K562 (cell line): ENCODE results near the gene TMEM167A. TPM values are rescaled to one million over a fixed set of nuclear protein-coding genes. Genes with fewer than 3 reads are reported as not detected.

ENCODE experiments used
- ATAC-seq: fragments of 200-7000 bp; cut with Tn5 transposase; 3 replicates; pipeline ENCODE4 v1.9.1; 2020; ENCODE audit warnings: moderate library complexity
- BruUV-seq: library from RNA; stranded (reverse); fragments of 400-500 nt; replicated peaks from 2 replicates; lab custom pipeline; 2021; lab: Mats Ljungman, UMichigan
- CTCF ChIA-PET: fragments of 300-600 bp; formaldehyde crosslinking; extraction: SDS; loops from one replicate; lab custom pipeline; 2021; ENCODE audit warnings: low intra/inter-chr PET ratio; lab: Yijun Ruan, JAX
- POLR2A ChIA-PET: fragments of 300-600, 350-650 bp; sonication (Branson Sonifier 250); formaldehyde crosslinking; extraction: SDS; loops from one replicate; lab custom pipeline; 2021; ENCODE audit warnings: antibody characterized with exemption, inconsistent platforms; lab: Yijun Ruan, JAX
- DNase-seq, 4 experiments: peaks; one replicate each; pipeline versions ENCODE4 v3.0.0 to v3.0.0-alpha.2; 2011 to 2018; ENCODE audit warnings: low spot score in 3 of 4, mixed read lengths in 3 of 4; ENCODE audit errors: extremely low read depth in 1 of 4
- FAIRE-seq: peaks from 2 replicates; lab custom pipeline; 2011; peaks lifted over from hg19 to GRCh38; lab: Jason Lieb, UNC
- H2AFZ ChIP-seq: 2 replicates; pipeline ENCODE4 v1.6.0; 2011; ENCODE audit warnings: low read depth, low read length, control low read depth, inconsistent platforms
- H3K27ac ChIP-seq: fragments of 200-600 bp; 3 replicates; pipeline ENCODE4 v1.8.0; 2011; ENCODE audit warnings: low read depth, mild to moderate bottlenecking, control low read depth, inconsistent platforms, low read length, moderate library complexity, mixed read lengths; ENCODE audit errors: extremely low read depth
- H3K27me3 ChIP-seq, 2 experiments: fragments of 300-600 bp in 1 of 2; 2 replicates in 1 of 2; 3 replicates in 1 of 2; pipeline versions ENCODE4 v1.6.0 to v1.8.0; 2011; ENCODE audit warnings: inconsistent platforms in 2 of 2, low read length in 2 of 2, mild to moderate bottlenecking in 1 of 2, mixed read lengths in 1 of 2, moderate library complexity in 1 of 2; ENCODE audit not compliant: control insufficient read depth in 2 of 2, insufficient read depth in 2 of 2
- H3K36me3 ChIP-seq: fragments of 300-600 bp; 3 replicates; pipeline ENCODE4 v1.8.0; 2011; ENCODE audit warnings: mild to moderate bottlenecking, low read length, inconsistent platforms; ENCODE audit not compliant: control insufficient read depth, insufficient read depth
- H3K4me1 ChIP-seq, 2 experiments: fragments of 200-600 bp in 1 of 2; replicated peaks in 1 of 2; 2 replicates in 1 of 2; 3 replicates in 1 of 2; pipeline versions ENCODE4 v1.5.1 to v1.8.0; 2011; ENCODE audit warnings: inconsistent platforms in 2 of 2, low read length in 2 of 2, mild to moderate bottlenecking in 1 of 2, mixed read lengths in 1 of 2, moderate library complexity in 1 of 2; ENCODE audit not compliant: control insufficient read depth in 2 of 2, insufficient read depth in 2 of 2
- H3K4me2 ChIP-seq: 2 replicates; pipeline ENCODE4 v1.6.1; 2011; ENCODE audit warnings: low read length, control low read depth, inconsistent platforms, mixed read lengths; ENCODE audit not compliant: insufficient read depth
- H3K4me3 ChIP-seq: fragments of 200-600 bp; sonication (generic), shearing (Covaris generic); 2 replicates; pipeline ENCODE4 v1.5.1; 2016; ENCODE audit warnings: control low read depth, inconsistent platforms
- H3K79me2 ChIP-seq: fragments of 200-600 bp; 3 replicates; pipeline ENCODE4 v1.8.0; 2011; ENCODE audit warnings: low read length, inconsistent platforms; ENCODE audit not compliant: control insufficient read depth, insufficient read depth
- H3K9ac ChIP-seq, 2 experiments: 2 replicates each; pipeline versions ENCODE4 v1.6.0 to v1.6.1; 2011; ENCODE audit warnings: low read depth in 2 of 2, low read length in 2 of 2, control low read depth in 1 of 2, inconsistent platforms in 1 of 2, mild to moderate bottlenecking in 1 of 2, mixed read lengths in 1 of 2; ENCODE audit not compliant: insufficient read depth in 1 of 2
- H3K9me1 ChIP-seq: one replicate; pipeline ENCODE4 v1.6.0; 2011; ENCODE audit warnings: inconsistent platforms, mild to moderate bottlenecking, low read length, moderate library complexity; ENCODE audit not compliant: control insufficient read depth, insufficient read depth
- H3K9me3 ChIP-seq: replicated peaks from 2 replicates; pipeline ENCODE4 v1.5.1; 2011; ENCODE audit warnings: low read depth, low read length, inconsistent platforms; ENCODE audit not compliant: control insufficient read depth, insufficient read depth
- H4K20me1 ChIP-seq: replicated peaks from 2 replicates; pipeline ENCODE4 v1.6.1; 2011; ENCODE audit warnings: low read length, inconsistent platforms, mixed read lengths; ENCODE audit not compliant: control insufficient read depth, insufficient read depth
- FUS ChIP-seq: fragments of 200-400 bp; formaldehyde crosslinking; optimal IDR thresholded peaks from 2 replicates; pipeline ENCODE3; 2017; ENCODE audit warnings: low read depth, low read length
- KDM2B ChIP-seq: fragments of 250-450 bp; sonication (Bioruptor Pico); IDR thresholded peaks from 2 replicates; pipeline ENCODE4 v1.8.0; 2021; ENCODE audit warnings: mild to moderate bottlenecking, moderate library complexity
- MEF2D ChIP-seq: conservative IDR thresholded peaks from 2 replicates; pipeline ENCODE4 v1.6.1; 2016; ENCODE audit warnings: low read depth, missing genetic modification characterization, missing compliant biosample characterization
- MNT ChIP-seq, 2 experiments: fragments of 450-650 bp; conservative IDR thresholded peaks; 2 replicates each; pipeline ENCODE4 v1.6.1; 2017; ENCODE audit warnings: mild to moderate bottlenecking in 2 of 2, moderate library complexity in 2 of 2
- RB1 ChIP-seq: fragments of 450-650 bp; IDR thresholded peaks from 2 replicates; pipeline ENCODE4 v1.6.1; 2017; ENCODE audit warnings: low read depth, mild to moderate bottlenecking
- TFE3 ChIP-seq: fragments of 450-650 bp; formaldehyde crosslinking; IDR thresholded peaks from 2 replicates; pipeline ENCODE4 v1.4.0; 2020; ENCODE audit warnings: mild to moderate bottlenecking, mixed read lengths
- ZBTB49 ChIP-seq: sonication (generic); formaldehyde crosslinking; IDR thresholded peaks from 2 replicates; pipeline ENCODE4 v1.8.0; 2022; ENCODE audit warnings: missing genetic modification reagents, mild to moderate bottlenecking, borderline replicate concordance
- ZNF507 ChIP-seq: conservative IDR thresholded peaks from 2 replicates; pipeline ENCODE4 v1.6.1; 2017; ENCODE audit warnings: missing genetic modification characterization, missing compliant biosample characterization
- in situ Hi-C: fragments of 300-500 bp; cut with MboI; formaldehyde crosslinking; loops from 4 replicates; pipeline ENCODE4 v1.15.0; 2018; ENCODE audit warnings: inconsistent platforms, mixed read lengths
- intact Hi-C: fragments of 100-400 bp; cut with micrococcal nuclease; formaldehyde crosslinking; loops from 2 replicates; pipeline ENCODE4 v1.14.2; 2022
- polyA plus RNA-seq, 8 experiments: library from polyadenylated mRNA; depleted of rRNA in 4 of 8; stranded (reverse) in 5 of 8; unstranded in 3 of 8; fragments of >200 nt; fragmentation: Nextera tagmentation in 2 of 8; fragmentation: Illumina TruSeq in 1 of 8; extraction: Ambion mirVana in 2 of 8; extraction: Trizol in 1 of 8; gene quantifications; 2 replicates each; pipeline versions ENCODE4 v1.2.1 to v1.2.3, GENCODE V29; 2011 to 2014; ENCODE audit warnings: inconsistent platforms in 1 of 8, missing spikeins in 1 of 8
- total RNA-seq, 7 experiments: library from RNA; depleted of rRNA in 6 of 7; stranded (reverse); fragments of >200 nt in 6 of 7; fragmentation: Illumina TruSeq in 2 of 7; extraction: Trizol in 2 of 7; gene quantifications; 2 replicates each; pipeline versions ENCODE4 v1.2.1 to v1.2.3, GENCODE V29; 2011 to 2021; ENCODE audit warnings: low replicate concordance in 1 of 7

TMEM167A gene
- total and polyA plus RNA-seq, 9 of the 15 experiments (the other 6 are each of a cell fraction or from before 2014, with no cell fraction given) = 35.3 to 458 (median 110) TPM

- no peaks in the 10 kb centered on the region for H3K9me1 ChIP-seq
- no peaks in the 10 kb centered on the region for H4K20me1 ChIP-seq
- H3K4me3 ChIP-seq = no peak overlapping the region
- DNase-seq = no peak
- no peaks in the 10 kb centered on the region for H3K79me2 ChIP-seq
- H2AFZ ChIP-seq = no peak overlapping the region
- no peak overlapping the region for H3K9ac ChIP-seq
- in situ Hi-C loops = no loop called here
- H3K27me3 ChIP-seq = no peaks in the 10 kb centered on the region
- ATAC-seq = no peak
- no peak for TF ChIP-seq ZBTB49 (CRISPR knock-in tag)
- TF ChIP-seq MNT (conservative IDR thresholded peaks at IDR 0.05) = no peak
- TF ChIP-seq MEF2D (tag) = no peak
- TF ChIP-seq ZNF507 = no peak
- TF ChIP-seq TFE3 (CRISPR knock-in tag) = no peak
- TF ChIP-seq FUS = no peak
- no peak for TF ChIP-seq KDM2B (CRISPR knock-in tag)
- TF ChIP-seq RB1 = no peak
- intact Hi-C loops = no loop called here
- H3K27ac ChIP-seq = no peak overlapping the region
- CTCF ChIA-PET = no interaction called here
- no peak overlapping the region for H3K4me2 ChIP-seq
- H3K4me1 ChIP-seq = peaks cover 4 to 25% of the 10 kb centered on the region in 2 experiments; a peak in 4 of 5 replicates
- FAIRE-seq = peak; percentile 11
- BruUV-seq = no TSS peak
- POLR2A ChIA-PET = interaction anchor here (0.9 kb wide), 1 partner anchor 9 kb away, joined by 3 read pairs; no protein-coding TSS in a partner anchor
- H3K36me3 ChIP-seq = no peaks in the 10 kb centered on the region
- H3K9me3 ChIP-seq = no peaks in the 10 kb centered on the region
These were observed 21.8 kb upstream of the TMEM167A start for GRCh38 chr5:83099001-83099400.
